Measurements from ENCODE around the gene PABPC3. TPM values are rescaled to one million over a fixed set of nuclear protein-coding genes. Genes with fewer than 3 reads are reported as not detected.

Gene PABPC3
- total and polyA plus RNA-seq, 2 of the 13 experiments (the other 11 are each of a cell fraction or from before 2014, with no cell fraction given) = 0.04 to 0.09 TPM

DNA sequence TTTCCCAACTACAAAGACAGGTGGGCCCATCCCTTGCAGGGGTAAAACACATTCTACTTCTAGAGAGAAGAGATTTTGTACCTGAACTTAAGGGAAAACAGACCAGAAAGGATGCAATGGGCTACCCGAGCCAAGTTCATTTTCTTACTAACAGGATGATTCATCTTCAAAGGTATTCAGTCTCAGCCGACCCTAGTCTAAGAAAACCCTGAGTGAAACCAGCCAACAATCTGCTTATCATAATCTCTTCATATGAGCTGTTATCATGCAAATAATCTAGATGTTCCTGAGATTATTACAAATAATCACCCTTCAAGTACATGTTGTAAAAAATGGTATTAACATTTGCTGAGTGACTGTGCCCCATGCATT is 15.6 kb downstream of the PABPC3 start (continued):
- TF ChIP-seq, protein P1, sequence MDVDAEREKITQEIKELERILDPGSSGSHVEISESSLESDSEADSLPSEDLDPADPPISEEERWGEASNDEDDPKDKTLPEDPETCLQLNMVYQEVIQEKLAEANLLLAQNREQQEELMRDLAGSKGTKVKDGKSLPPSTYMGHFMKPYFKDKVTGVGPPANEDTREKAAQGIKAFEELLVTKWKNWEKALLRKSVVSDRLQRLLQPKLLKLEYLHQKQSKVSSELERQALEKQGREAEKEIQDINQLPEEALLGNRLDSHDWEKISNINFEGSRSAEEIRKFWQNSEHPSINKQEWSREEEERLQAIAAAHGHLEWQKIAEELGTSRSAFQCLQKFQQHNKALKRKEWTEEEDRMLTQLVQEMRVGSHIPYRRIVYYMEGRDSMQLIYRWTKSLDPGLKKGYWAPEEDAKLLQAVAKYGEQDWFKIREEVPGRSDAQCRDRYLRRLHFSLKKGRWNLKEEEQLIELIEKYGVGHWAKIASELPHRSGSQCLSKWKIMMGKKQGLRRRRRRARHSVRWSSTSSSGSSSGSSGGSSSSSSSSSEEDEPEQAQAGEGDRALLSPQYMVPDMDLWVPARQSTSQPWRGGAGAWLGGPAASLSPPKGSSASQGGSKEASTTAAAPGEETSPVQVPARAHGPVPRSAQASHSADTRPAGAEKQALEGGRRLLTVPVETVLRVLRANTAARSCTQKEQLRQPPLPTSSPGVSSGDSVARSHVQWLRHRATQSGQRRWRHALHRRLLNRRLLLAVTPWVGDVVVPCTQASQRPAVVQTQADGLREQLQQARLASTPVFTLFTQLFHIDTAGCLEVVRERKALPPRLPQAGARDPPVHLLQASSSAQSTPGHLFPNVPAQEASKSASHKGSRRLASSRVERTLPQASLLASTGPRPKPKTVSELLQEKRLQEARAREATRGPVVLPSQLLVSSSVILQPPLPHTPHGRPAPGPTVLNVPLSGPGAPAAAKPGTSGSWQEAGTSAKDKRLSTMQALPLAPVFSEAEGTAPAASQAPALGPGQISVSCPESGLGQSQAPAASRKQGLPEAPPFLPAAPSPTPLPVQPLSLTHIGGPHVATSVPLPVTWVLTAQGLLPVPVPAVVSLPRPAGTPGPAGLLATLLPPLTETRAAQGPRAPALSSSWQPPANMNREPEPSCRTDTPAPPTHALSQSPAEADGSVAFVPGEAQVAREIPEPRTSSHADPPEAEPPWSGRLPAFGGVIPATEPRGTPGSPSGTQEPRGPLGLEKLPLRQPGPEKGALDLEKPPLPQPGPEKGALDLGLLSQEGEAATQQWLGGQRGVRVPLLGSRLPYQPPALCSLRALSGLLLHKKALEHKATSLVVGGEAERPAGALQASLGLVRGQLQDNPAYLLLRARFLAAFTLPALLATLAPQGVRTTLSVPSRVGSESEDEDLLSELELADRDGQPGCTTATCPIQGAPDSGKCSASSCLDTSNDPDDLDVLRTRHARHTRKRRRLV (CRISPR knock-in tag; IDR thresholded peaks at IDR 0.05) = no peak
- TF ChIP-seq FOXK1 (CRISPR knock-in tag; IDR thresholded peaks at IDR 0.05; ENCODE audit: borderline replicate concordance, low read depth) = no peak
- TF ChIP-seq, protein P2, sequence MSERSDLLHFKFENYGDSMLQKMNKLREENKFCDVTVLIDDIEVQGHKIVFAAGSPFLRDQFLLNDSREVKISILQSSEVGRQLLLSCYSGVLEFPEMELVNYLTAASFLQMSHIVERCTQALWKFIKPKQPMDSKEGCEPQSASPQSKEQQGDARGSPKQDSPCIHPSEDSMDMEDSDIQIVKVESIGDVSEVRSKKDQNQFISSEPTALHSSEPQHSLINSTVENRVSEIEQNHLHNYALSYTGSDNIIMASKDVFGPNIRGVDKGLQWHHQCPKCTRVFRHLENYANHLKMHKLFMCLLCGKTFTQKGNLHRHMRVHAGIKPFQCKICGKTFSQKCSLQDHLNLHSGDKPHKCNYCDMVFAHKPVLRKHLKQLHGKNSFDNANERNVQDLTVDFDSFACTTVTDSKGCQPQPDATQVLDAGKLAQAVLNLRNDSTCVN (CRISPR knock-in tag; IDR thresholded peaks at IDR 0.05; ENCODE audit: borderline replicate concordance) = no peak

DNA sequence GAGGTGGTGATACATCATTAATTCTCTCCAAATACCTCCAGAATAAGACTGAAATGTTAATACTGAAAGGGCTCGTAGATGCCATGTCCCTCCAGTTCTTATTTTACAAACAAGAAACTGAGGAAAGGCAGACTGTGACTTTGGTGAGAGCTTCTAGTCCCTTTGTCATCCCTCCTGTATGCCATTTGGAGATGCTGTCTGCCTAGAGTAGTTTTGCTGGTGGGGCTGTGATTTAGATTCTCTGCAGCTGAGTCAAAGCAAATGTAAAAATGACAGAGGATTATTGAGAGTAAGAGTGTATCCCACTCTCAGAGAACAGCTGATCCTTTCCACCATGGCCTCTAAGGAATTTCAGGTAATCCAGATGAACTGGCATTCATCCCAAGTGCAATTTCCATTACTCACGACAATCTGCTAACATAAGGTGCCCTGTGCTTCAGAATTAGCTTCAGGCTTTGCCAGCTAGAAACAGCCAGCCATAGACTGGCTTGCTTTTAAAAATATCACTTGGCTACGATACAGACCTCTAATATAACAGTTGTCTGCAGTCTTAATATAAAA is 16.8 kb downstream of the PABPC3 start:
- no peak overlapping the region for H3K27ac ChIP-seq (ENCODE audit: extremely low read length, insufficient read depth, low read length)
- peaks cover 0 to 10% of the 10 kb centered on the region in 2 experiments; a peak in 2 of 5 replicates for H3K27me3 ChIP-seq (ENCODE audit: control insufficient read depth in 1 of 2, insufficient read depth in 2 of 2, low read length in 2 of 2)
- DNase-seq (ENCODE audit: low spot score) (no peak), FAIRE-seq (no peak), ATAC-seq (no peak)
- no peaks in the 10 kb centered on the region for H3K4me1 ChIP-seq (ENCODE audit: insufficient read depth, low read length)
- intact Hi-C loops (cut with micrococcal nuclease; ENCODE audit: unreplicated experiment) = no loop called here
- in situ Hi-C loops (cut with HindIII; ENCODE audit: extremely low pct_ligation_motif_present, low pct_unique_long_range_greater_than_20kb) = no loop called here
- H3K9ac ChIP-seq (ENCODE audit: insufficient read depth, low read depth, low read length) = no peak overlapping the region
- H3K4me3 ChIP-seq (replicated peaks in 1 of 3; ENCODE audit: insufficient read depth in 1 of 3, low read depth in 2 of 3, low read length in 3 of 3) = no peak overlapping the region
- no peak overlapping the region for H3K4me2 ChIP-seq (ENCODE audit: low read depth, low read length)
- ChIA-PET CTCF (ENCODE audit: low intra/inter-chr PET ratio, low total read pairs) (no interaction called here), POLR2A (no interaction called here)
- no TSS peak for BruUV-seq (replicated peaks)
- no peaks in the 10 kb centered on the region for H3K79me2 ChIP-seq (ENCODE audit: insufficient read depth, low read length)
- TF ChIP-seq ZNF709 (CRISPR knock-in tag; IDR thresholded peaks at IDR 0.05) = no peak
- TF ChIP-seq, protein P3, sequence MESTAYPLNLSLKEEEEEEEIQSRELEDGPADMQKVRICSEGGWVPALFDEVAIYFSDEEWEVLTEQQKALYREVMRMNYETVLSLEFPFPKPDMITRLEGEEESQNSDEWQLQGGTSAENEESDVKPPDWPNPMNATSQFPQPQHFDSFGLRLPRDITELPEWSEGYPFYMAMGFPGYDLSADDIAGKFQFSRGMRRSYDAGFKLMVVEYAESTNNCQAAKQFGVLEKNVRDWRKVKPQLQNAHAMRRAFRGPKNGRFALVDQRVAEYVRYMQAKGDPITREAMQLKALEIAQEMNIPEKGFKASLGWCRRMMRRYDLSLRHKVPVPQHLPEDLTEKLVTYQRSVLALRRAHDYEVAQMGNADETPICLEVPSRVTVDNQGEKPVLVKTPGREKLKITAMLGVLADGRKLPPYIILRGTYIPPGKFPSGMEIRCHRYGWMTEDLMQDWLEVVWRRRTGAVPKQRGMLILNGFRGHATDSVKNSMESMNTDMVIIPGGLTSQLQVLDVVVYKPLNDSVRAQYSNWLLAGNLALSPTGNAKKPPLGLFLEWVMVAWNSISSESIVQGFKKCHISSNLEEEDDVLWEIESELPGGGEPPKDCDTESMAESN (CRISPR knock-in tag; conservative IDR thresholded peaks at IDR 0.05) = no peak
- 13% methylated on average over 3 of the region's 3 CpGs for WGBS (ENCODE audit: low lambda C conversion rate)
- no peaks in the 10 kb centered on the region for H3K9me3 ChIP-seq (ENCODE audit: low read length)
- H3K36me3 ChIP-seq (replicated peaks in 1 of 2; ENCODE audit: control insufficient read depth in 1 of 2, insufficient read depth in 2 of 2, low read length in 2 of 2) = no peaks in the 10 kb centered on the region
- no peak overlapping the region for H2AFZ ChIP-seq (ENCODE audit: low read length)
- H4K20me1 ChIP-seq (ENCODE audit: insufficient read depth, low read length) = no peaks in the 10 kb centered on the region
